ENCODE measurements around the gene PLA2G5. TPM values are rescaled to one million over a fixed set of nuclear protein-coding genes. Genes with fewer than 3 reads are reported as not detected.

The PLA2G5 gene
- total RNA-seq, 3 donors from 2014 or later (not counting 1 experiment from before 2014, with no cell fraction given): not detected

GRCh38 chr1:20089328-20090077 is 19.5 kb downstream of the PLA2G5 start:
- ATAC-seq (no peak), DNase-seq (no peak)
- Mint-ChIP-seq H3K27ac (no peak overlapping the region), H3K4me3 (no peak overlapping the region), H3K4me1 (no peaks in the 10 kb centered on the region), H3K36me3 (no peaks in the 10 kb centered on the region), H3K9me3 (no peaks in the 10 kb centered on the region), H3K27me3 (ENCODE audit: low read depth in 2 of 2) (peaks cover 22 to 24% of the 10 kb centered on the region in 2 donors)
- Histone ChIP-seq H3K4me3 (ENCODE audit: low read length) (no peak overlapping the region), H3K4me1 (ENCODE audit: control insufficient read depth, insufficient read depth, low read length) (no peaks in the 10 kb centered on the region), H3K36me3 (ENCODE audit: control insufficient read depth, insufficient read depth, low read length) (no peaks in the 10 kb centered on the region), H3K9me3 (ENCODE audit: control insufficient read depth, insufficient read depth, low read length) (no peaks in the 10 kb centered on the region), H3K27me3 (ENCODE audit: control insufficient read depth, insufficient read depth, low read length) (no peaks in the 10 kb centered on the region), H3K27ac (ENCODE audit: low read length) (no peak overlapping the region)
- TF ChIP-seq CTCF (IDR thresholded peaks at IDR 0.05): no peak
- WGBS (ENCODE audit: insufficient coverage): 89% methylated on average over 17 of the region's 19 CpGs
- intact Hi-C loops (cut with micrococcal nuclease): no loop called here

GRCh38 chr1:20090119-20090518 is 20.1 kb downstream of the PLA2G5 start:
- Mint-ChIP-seq H3K27me3 (ENCODE audit: low read depth in 2 of 2) (peaks cover 27 to 28% of the 10 kb centered on the region in 2 donors), H3K4me1 (no peaks in the 10 kb centered on the region), H3K36me3 (no peaks in the 10 kb centered on the region), H3K4me3 (no peak overlapping the region), H3K9me3 (no peaks in the 10 kb centered on the region), H3K27ac (no peak overlapping the region)
- intact Hi-C loops (cut with micrococcal nuclease): no loop called here
- DNase-seq: no peak
- 95% methylated on average over 3 of the region's 3 CpGs for WGBS (ENCODE audit: insufficient coverage)
- no peak for TF ChIP-seq CTCF (IDR thresholded peaks at IDR 0.05)
- Histone ChIP-seq H3K27ac (ENCODE audit: low read length) (no peak overlapping the region), H3K4me1 (ENCODE audit: control insufficient read depth, insufficient read depth, low read length) (no peaks in the 10 kb centered on the region), H3K9me3 (ENCODE audit: control insufficient read depth, insufficient read depth, low read length) (no peaks in the 10 kb centered on the region), H3K4me3 (ENCODE audit: low read length) (no peak overlapping the region), H3K27me3 (ENCODE audit: control insufficient read depth, insufficient read depth, low read length) (no peaks in the 10 kb centered on the region), H3K36me3 (ENCODE audit: control insufficient read depth, insufficient read depth, low read length) (no peaks in the 10 kb centered on the region)
- no peak for ATAC-seq

GRCh38 chr1:20090641-20091040 is 20.6 kb downstream of the PLA2G5 start:
- no peak overlapping the region for H3K4me3 ChIP-seq (ENCODE audit: low read length)
- H3K36me3 ChIP-seq (ENCODE audit: control insufficient read depth, insufficient read depth, low read length): no peaks in the 10 kb centered on the region
- no peaks in the 10 kb centered on the region for H3K9me3 ChIP-seq (ENCODE audit: control insufficient read depth, insufficient read depth, low read length)
- Mint-ChIP-seq H3K9me3 (no peaks in the 10 kb centered on the region), H3K4me3 (no peak overlapping the region), H3K27ac (no peak overlapping the region), H3K4me1 (no peaks in the 10 kb centered on the region), H3K27me3 (ENCODE audit: low read depth in 2 of 2) (peaks cover 27 to 33% of the 10 kb centered on the region in 2 donors), H3K36me3 (no peaks in the 10 kb centered on the region)
- DNase-seq (no peak), ATAC-seq (no peak)
- no peak overlapping the region for H3K27ac ChIP-seq (ENCODE audit: low read length)
- intact Hi-C loops (cut with micrococcal nuclease): no loop called here
- no peaks in the 10 kb centered on the region for H3K4me1 ChIP-seq (ENCODE audit: control insufficient read depth, insufficient read depth, low read length)
- no peak for TF ChIP-seq CTCF (IDR thresholded peaks at IDR 0.05)
- no peaks in the 10 kb centered on the region for H3K27me3 ChIP-seq (ENCODE audit: control insufficient read depth, insufficient read depth, low read length)
- 85% methylated on average over 6 of the region's 6 CpGs for WGBS (ENCODE audit: insufficient coverage)

GRCh38 chr1:20093303-20093702 is 23.3 kb downstream of the PLA2G5 start:
- no peak overlapping the region for H3K27ac ChIP-seq (ENCODE audit: low read length)
- intact Hi-C loops (cut with micrococcal nuclease): no loop called here
- no peak for TF ChIP-seq CTCF (IDR thresholded peaks at IDR 0.05)
- no peaks in the 10 kb centered on the region for H3K4me1 ChIP-seq (ENCODE audit: control insufficient read depth, insufficient read depth, low read length)
- no peaks in the 10 kb centered on the region for H3K27me3 ChIP-seq (ENCODE audit: control insufficient read depth, insufficient read depth, low read length)
- Mint-ChIP-seq H3K27ac (no peak overlapping the region), H3K27me3 (ENCODE audit: low read depth in 2 of 2) (peaks cover 22 to 33% of the 10 kb centered on the region in 2 donors), H3K36me3 (no peaks in the 10 kb centered on the region), H3K4me3 (no peak overlapping the region), H3K4me1 (no peaks in the 10 kb centered on the region), H3K9me3 (no peaks in the 10 kb centered on the region)
- no peaks in the 10 kb centered on the region for H3K9me3 ChIP-seq (ENCODE audit: control insufficient read depth, insufficient read depth, low read length)
- WGBS (ENCODE audit: insufficient coverage): 87% methylated on average over 5 of the region's 5 CpGs
- H3K36me3 ChIP-seq (ENCODE audit: control insufficient read depth, insufficient read depth, low read length): no peaks in the 10 kb centered on the region
- ATAC-seq: no peak
- H3K4me3 ChIP-seq (ENCODE audit: low read length): no peak overlapping the region
- DNase-seq: no peak

All from natural killer cell (primary cell).